ENCODE data around the gene ZBTB34.

- TF ChIP-seq POLR2A (IDR thresholded peaks at IDR 0.05) (no peak), CTCF (IDR thresholded peaks at IDR 0.05) (no peak)
Observed at GRCh38 chr9:126814091-126814490, 46.3 kb upstream of the ZBTB34 start.
